CD4-positive, alpha-beta T cell treated with Interleukin-2 at 100 ng/mL for 4 hours (primary cell): ENCODE measurements around the gene CERS6.

Source experiments
- DNase-seq: peaks from one replicate; pipeline ENCODE4 v3.0.0-alpha.2; 2020; ENCODE audit warnings: low spot score

CERS6 gene

DNA sequence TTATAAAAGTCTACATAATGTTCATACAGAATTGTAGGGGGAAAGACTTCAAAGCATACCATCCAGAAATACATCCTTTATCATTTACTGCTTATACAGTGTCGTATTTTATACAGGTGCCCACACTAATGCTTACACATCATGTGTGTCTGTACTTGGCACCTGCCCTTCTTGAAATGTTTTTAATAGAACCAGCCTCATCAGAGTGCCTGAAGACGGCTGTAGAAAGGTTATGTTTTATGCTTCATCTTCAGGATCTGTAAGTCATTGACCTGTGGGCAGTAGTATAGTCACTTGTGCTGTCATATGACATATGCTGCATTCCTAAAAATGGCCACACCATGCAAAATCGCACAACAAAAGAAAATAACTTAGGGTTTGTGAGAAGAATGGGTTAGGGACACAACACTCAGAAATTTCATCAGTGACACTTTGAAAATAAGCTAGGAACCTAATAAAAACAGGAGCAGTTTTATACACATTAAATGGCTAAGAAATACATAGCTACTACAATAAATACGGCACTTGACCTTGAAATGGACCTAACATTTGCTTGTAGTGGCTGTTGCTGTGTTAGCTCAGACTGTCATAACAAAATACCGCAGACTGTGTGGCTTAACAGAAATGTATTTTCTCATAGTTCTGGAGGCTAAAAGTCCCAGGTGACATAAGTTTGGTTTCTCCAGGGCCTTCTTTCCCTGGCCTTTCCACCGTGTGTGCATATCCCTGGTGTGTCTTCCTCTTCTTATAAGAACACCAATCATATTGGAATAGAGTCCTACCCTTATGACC is 112.6 kb downstream of the CERS6 start:
- no peak for DNase-seq

GRCh38 chr2:168571061-168571460 is 115.0 kb downstream of the CERS6 start:
- no peak for DNase-seq

DNA sequence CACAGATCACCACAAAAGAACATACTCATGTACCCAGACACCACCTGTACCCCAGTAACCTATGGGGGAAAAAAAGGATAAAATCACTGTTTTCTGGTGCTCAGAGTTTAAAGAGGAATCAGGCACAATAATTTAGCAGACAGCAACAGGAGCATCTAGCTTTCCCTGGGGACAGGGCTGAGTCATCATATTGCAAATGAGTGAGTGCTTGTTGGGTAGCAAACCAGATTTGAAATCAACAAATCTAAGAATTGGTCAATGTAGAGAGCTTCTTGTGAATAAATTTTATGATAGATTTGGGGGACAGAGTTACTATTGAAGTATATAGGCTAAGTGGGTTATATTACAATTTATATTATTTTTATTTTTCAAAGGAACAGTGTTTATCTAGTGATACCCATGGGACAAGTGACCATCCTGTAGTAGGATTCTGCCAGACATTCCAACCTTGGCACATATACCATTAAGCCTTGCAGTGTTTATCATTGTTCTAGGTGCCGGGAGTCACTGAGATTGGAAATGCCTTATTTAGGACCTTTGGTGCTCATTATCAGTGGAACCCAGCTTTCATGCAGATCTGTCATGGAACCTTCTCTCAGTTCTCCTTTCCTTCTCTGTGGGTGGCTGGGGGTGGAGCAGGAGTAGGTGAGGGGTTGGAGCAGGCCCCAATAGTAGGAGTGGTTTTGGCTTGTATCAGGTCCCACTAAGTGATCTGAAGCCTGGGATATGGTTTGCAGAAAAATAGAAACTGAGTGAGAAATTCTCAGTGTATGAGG is 117.2 kb downstream of the CERS6 start:
- no peak for DNase-seq

- DNase-seq: no peak
These were observed 119.0 kb downstream of the CERS6 start for GRCh38 chr2:168574856-168575630.

DNA sequence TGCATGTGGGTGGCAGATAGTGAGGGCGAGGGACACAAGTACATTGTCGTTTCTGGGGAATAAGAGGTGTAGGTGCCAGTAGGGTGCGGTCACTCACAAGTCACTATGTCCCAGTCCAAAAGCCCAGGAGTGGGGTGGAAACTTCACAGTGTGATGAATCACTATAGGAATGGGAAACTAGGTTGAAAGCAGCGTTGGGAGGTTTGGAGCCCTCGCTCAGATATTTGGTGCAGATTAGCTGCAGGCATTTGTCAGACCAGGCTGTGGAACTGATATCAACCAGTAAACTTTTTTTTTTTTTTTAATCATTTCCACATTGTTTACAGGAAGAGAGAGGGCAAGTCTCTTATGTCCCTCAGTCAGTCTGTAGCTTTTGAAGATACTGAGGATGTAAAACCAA is 121.8 kb downstream of the CERS6 start:
- DNase-seq: no peak

DNA sequence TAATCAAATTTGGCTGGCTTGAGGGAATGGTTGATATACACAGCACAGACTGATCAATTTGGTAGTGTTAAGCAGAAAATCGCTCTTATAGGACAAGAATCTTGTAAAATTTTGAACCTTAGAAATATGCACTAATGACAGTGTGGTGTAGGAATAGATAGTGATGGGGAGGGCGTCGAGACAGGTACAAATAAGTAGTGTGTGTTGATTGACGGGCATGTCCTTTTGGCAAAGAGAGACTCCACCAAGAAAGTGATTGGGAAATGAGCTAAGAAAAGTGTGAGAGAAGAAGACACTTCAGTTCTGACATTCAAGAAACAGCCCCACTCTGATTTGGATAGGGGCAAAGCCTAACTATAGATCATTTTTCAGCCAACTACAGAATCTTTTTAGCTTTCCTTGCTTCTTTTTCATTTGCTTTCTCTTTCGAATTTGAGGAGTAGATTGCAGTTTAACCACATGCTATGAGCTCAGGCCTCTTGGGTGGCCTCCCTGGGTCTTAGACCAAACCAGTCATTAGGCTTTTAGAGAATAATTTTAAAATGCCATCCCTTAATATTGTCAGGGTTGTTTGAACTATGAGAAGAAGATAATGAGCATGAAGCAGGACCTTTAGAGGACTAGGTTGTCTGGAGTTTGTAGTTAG is 127.1 kb downstream of the CERS6 start:
- DNase-seq: no peak

DNA sequence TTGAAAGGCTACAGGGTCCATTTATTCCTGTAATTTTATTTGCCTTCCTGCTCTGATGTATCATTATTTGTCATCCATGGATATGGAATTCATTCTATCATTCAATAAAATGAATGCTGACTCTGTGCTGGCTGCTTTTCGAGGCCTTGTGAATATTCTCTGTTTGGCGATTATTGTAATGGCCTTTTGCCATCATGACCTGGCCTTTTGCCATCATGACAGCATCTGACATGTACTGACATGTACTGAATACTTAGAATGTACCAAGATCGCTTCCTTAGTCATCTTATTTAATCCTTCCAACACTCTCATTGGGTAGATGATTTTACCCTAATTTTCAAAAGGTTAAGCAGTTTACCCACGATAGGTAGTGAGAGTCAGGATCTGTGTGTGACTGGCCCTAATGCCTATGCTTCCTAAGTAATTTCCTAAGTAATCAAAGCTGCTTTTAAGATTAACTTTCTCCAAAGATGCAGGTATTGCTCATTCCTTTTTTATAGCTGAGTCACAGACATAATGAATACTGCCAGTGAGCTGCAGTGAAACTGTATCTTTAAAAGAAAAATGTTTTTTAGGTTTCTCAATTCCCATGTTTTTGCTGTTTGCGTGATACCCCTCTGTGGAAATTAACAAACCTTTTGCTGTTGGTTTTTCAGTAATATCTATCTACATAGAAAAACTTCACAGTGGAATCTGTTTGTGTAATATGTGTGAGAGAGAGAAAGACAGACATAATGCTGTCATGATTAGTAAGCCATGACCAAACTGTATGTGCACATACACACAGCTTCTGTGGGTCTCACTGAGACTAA is 127.8 kb downstream of the CERS6 start:
- DNase-seq: no peak

GRCh38 chr2:168584911-168585310 is 128.8 kb downstream of the CERS6 start:
- no peak for DNase-seq

DNA sequence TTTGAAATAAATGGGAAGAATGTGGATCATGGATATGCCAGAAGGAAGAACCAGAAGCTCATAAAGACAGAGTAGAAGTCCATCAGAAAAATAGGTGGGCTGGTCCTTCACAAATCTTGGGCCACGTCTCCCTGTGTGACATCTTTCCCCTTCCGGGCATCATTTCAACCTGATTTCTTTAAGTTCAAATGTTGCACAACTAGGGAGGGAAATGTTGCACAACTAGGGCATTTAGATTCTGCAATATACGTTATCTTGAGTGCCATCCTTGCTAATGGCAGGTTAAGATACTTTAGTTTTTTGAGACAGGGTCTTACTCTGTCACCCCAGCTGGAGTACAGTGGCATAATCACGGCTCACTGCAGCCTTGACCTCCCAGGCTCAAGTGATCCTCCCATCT is 129.6 kb downstream of the CERS6 start:
- no peak for DNase-seq

DNA sequence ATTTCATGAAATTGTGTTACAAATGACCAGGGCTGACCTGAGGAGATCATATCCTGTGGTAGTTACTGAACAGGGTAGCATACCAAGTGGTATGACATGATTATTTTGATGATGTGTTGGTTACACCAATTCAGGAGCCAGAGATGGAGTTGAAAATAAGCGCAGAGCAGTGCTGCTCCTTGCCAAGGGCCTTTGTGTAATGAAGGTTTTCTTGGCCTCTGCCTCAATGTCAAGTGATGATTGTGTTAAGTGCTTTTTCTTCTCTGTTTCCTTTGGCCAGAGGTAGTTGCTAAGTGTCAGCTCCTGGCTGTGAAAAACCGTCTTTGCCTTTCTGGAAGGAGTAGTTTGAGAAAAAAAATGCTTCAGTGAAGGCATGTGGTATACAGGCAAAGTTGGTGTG is 131.2 kb downstream of the CERS6 start:
- no peak for DNase-seq

DNA sequence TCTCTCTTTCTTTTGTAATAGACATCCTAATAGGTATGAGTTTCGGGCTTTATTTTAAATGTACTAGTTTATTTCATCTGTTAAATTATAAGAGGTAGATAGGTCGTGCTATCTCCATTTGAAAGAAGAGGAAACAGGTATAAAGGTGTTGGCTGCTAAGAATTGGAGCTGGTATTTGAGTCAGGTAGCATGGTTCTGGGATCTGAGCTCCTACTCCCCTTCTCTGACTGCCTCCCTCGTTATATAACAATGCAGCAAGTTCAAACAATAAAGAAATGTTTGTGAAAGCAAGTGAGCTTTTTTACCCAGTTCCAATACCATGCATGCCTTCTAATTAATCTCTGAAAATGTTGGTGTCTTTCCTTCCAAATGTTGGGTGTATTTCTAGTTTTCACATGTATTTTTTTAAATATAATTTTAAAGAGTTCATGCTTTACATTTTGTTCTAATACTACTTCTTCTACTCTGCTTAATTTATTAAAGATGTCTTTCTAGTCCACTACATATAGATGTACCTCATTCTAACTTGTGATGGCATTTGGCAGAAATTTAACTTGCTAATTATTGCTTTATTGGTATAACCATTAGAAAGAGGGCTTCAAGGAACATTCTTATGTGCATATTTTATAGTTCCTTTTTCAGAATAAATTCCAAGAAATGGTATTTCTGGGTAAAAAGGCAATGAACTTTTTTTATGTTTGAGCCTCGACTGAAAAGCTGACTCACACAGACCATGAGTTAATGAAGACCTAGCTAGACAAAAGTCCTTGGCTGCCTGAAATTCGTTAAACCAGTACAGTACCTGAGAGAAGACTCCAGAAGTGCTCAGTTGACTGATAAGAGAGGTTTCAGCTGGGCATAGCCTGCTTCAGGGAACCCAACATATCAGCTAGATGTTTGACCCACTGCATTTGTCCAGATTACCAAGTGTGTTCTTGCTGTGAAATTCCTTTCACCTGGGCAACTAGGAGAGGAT is 133.5 kb downstream of the CERS6 start:
- no peak for DNase-seq

DNA sequence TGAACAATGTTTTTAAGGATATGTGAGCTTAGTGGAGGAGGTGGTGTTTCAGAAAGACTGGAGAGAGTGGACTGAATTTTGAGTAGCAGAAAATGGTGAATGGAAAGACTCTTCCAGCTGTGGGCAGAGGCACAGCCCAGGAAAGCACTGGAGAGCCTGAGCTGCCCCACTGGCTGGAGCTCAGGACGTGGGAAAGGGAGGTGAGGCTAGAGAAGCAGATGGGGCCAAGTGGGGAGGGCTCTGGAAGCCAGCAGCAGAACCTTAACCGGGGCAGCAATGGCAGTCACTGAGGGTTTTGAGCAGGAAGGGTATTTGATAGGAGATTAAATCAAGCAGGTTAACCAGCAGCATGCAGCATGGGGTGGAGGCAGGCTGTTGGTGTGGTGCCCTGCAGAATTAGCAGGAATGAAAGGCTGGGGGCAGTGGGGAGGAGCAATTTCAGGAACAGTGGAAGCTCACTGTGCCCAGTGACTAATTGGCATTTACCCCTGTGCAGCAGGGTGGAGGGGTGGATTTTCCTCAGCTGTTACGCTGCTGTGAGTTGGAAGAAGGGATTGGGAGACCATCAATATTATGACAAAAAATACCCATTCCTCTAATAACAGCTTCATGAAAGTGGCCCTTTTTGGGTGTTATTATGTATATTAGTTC is 136.2 kb downstream of the CERS6 start:
- no peak for DNase-seq

GRCh38 chr2:168593713-168594112 is 137.6 kb downstream of the CERS6 start:
- DNase-seq: no peak

GRCh38 chr2:168594778-168595177 is 138.7 kb downstream of the CERS6 start:
- DNase-seq: no peak

- no peak for DNase-seq
These were observed 141.0 kb downstream of the CERS6 start for GRCh38 chr2:168596881-168597655.

- no peak for DNase-seq
These were observed 143.7 kb downstream of the CERS6 start for GRCh38 chr2:168599738-168600137.

DNA sequence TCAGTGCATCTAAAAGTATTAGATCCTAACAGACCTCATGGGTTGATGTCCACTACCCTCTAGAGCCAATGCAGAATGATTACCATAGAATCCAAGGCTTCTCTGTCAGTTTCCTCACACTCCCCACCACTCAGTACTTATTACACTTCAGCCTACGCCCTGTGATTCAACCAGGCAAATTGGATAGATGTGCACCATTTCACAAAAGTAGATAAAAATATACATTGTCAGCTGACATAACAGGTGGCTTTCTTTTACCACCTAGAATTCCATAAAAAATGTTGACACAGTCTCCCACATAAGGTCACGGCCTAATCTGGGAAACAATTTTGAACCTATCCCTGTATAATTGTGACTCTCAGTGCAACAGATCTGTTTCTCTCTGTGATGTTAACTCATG is 144.9 kb downstream of the CERS6 start:
- DNase-seq: no peak

DNA sequence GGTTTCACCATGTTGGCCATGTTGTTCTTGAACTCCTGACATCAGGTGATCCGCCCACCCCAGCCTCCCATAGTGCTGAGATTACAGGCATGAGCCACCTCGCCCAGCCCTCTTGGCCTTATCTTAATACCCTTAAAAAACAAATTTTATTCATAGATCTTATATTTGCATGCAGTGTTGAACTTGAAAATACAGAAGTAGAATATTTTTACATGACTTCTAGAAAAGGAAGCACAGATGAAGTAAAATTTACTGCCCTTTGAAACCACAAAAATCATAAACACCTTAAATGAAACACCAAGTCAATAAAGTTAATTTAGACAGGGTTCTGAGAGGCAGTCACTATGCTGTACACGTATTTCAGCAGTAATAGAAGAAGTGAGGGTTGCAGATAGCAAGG is 145.7 kb downstream of the CERS6 start:
- DNase-seq: no peak

GRCh38 chr2:168602379-168602778 is 146.3 kb downstream of the CERS6 start:
- DNase-seq: no peak
